HPDE6-E6E7 (cell line): Measurements from ENCODE around the gene ABHD11.
"Not testable (repeated sequence)": the region's sequence is repeated elsewhere in the genome, so short reads cannot be mapped to it uniquely, and the experiment has no call there.

ENCODE experiments used
- DNase-seq: peaks from one replicate; pipeline ENCODE4 v3.0.0; 2011; ENCODE audit warnings: missing footprints; ENCODE audit errors: extremely low spot score

The ABHD11 gene

GRCh38 chr7:73738612-73739386 lies at the start of gene ABHD11:
Gene ABHD11 (minus strand): TSS chr7:73738802. CDS start chr7:73738770, 32 bp downstream.
- peak; percentile 92 for DNase-seq

GRCh38 chr7:73787786-73788048 lies 49.1 kb upstream of the ABHD11 start:
- DNase-seq = not testable (repeated sequence)

- DNase-seq = no peak
Measured at GRCh38 chr7:73786588-73786987, 48.0 kb upstream of the ABHD11 start.

- DNase-seq = no peak
Measured at GRCh38 chr7:73779517-73779916, 40.9 kb upstream of the ABHD11 start.

DNA sequence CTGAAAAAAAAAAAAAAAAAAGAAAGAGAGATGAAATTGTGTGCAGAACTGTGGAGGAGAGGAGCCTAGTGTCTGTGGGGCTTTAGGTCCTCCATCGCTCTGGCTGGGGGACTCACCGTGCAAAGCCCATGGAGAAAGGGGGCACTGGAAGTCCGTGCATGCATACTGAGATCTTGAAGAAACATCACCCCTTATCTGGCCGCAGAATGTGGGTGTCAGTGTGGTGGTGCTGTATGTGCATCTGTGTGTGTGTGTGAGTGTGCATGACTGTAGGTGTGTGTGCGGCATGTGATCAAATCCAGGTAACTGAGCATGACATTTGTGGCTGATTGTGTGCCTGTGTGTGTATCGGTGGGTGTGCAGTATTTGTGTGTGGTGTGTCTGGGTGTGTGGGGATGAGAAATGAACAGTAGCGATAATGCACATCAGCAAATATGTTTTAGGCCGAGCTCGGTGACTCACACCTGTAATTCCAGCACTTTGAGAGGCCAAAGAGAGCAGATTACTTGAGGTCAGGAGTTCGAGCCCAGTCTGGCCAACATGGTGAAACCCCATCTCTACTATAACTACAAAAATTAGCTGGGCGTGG lies 40.3 kb upstream of the ABHD11 start:
- no peak for DNase-seq

DNA sequence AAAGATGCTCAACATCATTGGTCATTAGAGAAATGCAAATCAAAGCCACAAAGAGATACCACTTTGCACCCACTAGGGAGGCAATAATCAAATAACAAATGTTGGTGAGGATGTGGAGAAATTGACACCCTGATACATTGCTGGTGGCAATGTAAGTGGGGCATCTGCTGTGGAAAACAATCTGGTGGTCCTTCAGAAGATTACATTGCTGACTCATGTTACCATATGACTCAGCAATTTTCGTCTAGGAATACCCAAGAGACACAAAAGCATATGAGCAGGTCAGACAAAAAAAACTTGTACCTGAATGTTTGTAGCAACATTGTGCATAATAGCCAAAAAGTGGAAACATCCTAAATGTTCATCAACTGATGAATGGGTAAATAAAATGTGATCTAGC lies 36.3 kb upstream of the ABHD11 start:
- no peak for DNase-seq

- no peak for DNase-seq
Measured at GRCh38 chr7:73773700-73774517, 35.3 kb upstream of the ABHD11 start.

GRCh38 chr7:73770860-73771670 lies 32.5 kb upstream of the ABHD11 start:
- no peak for DNase-seq

GRCh38 chr7:73770002-73770859 lies 31.6 kb upstream of the ABHD11 start, which contains the start of gene CLDN3:
Gene CLDN3 (minus strand): TSS chr7:73770270. CDS start chr7:73770049, 221 bp downstream.
- DNase-seq = no peak

- DNase-seq = no peak
Measured at GRCh38 chr7:73769481-73770001, 30.9 kb upstream of the ABHD11 start.

- DNase-seq = no peak
Measured at GRCh38 chr7:73768641-73769480, 30.3 kb upstream of the ABHD11 start.

DNA sequence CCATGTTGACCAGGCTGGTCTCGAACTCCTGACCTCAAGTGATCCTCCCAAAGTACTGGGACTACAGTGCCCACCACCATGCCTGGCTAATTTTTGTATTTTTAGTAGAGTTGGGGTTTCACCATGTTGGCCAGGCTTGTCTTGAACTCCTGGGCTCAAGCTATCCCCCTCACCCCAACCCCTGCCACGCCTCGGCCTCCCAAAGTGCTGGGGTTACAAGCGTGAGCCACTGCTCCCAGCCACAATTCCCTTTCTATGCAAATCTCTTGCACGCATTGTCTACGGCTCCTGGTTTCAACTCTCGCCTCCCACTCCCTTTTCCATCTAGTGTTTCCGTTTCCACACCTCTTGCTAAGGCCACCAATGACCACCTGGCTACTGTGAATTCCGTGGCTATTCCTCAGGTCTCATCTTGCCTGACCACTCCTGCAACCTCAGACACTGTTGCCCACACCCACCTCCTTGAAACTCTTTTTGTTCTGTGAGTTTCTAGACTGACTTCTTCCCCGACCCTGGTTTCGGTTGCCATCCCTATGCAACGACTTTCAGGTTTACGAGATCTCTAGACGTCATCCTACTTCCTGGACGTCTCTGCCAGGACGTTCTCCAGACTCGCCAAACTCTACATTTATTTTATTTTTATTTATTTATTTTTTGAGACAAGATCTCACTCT lies 28.1 kb upstream of the ABHD11 start:
- DNase-seq = no peak

GRCh38 chr7:73762659-73762999 lies 24.0 kb upstream of the ABHD11 start:
- no peak for DNase-seq

- DNase-seq = no peak
Measured at GRCh38 chr7:73761854-73762658, 23.5 kb upstream of the ABHD11 start.

DNA sequence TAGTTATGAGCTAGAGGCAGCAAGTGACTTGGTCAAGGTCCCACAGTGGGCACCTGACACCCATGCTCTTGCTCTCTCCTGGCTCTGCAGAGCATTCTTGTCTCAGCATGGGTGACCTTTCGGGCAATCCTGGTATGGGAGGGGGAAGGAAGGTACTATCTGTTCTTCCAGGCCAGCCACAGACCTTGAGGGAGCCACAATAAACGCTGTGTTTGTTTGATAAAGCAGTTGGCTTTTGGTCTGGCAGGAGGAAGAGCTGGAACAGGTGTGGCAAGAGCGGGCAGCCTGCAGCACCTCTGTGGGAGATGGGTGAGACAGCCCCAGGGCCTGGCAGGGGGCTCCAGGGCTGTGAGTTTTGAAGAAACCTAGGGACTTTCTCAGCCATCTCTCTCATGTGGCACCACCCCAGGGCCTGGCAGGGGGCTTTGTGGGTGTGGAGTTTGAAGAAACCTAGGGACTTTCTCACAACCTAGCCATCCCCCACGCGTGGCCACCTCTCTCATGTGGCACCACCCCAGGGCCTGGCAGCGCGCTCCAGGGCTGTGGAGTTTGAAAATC lies 20.1 kb upstream of the ABHD11 start:
- no peak for DNase-seq

DNA sequence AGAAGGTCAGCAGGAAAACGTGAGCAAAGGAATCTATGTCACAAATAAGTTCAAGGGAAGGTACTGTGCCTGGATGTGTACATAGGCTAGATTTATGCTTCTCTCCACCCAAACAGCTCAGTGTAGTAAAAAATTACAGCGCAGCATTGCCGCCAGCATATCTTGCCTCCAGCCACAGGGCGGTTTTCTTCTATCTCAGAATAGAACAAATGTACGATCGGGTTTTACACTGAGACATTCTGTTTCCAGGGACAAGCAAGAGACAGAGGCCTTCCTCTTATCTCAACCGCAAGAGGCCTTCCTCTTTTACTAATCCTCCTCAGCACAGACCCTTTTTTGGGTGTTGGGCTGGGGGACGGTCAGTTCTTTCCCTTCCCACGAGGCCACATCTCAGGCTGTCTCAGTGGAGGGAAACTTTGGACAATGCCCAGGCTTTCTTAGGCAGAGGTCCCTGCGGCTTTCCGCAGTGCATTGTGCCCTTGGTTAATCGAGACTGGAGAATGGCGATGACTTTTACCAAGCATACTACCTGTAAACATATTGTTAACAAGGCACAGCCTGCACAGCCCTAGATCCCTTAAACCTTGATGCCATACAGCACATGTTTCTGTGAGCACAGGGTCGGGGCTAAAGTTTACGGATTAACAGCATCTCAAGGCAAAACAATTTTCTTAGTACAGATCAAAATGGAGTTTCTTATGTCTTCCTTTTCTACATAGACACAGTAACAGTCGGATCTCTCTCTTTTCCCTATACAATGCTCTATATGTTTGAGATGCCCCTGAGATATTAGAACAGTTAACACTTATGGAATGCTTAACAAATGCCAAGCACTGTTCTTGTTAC lies 11.6 kb upstream of the ABHD11 start:
- no peak for DNase-seq

GRCh38 chr7:73746378-73746777 lies 7.8 kb upstream of the ABHD11 start:
- DNase-seq = no peak
